HL-60/S4 treated with phorbol 12-myristate 13-acetate at 8.2 ng/mL for 4 days and 3 days (cell line): ENCODE results near the gene TRIM43B.
"Not testable (repeated sequence)": the region's sequence is repeated elsewhere in the genome, so short reads cannot be mapped to it uniquely, and the experiment has no call there.

Source experiments
- in situ Hi-C: fragments of 300-500 bp; cut with MboI; formaldehyde crosslinking; loops from 2 replicates; pipeline ENCODE4 v1.15.0; 2022; ENCODE audit warnings: low sequenced_read_pairs

TRIM43B gene

DNA sequence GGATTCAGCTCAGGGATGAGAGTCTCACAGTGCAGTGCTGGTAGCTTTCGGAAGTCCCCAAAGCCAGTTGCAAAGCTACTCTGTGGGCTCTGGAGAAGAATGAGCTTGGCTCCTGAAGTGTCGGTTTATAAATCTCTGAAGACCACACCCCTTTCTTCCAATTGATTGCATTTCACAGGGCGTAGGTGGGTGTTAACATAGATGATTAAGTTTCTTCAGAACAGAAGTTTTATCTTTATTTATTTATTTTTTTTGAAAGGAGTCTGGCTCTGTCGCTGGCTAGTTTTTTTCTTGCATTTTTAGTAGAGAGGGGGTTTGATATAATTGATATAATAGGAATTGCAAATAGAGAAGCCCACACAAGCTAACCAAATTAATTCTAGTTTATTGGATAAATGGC is at the start of gene TRIM43B:
TRIM43B (minus strand) TSS at position 101 of the 400 bp plus-strand sequence. CDS start 2,040 bp downstream, outside the sequence.
- in situ Hi-C loops, result not testable (repeated sequence)

DNA sequence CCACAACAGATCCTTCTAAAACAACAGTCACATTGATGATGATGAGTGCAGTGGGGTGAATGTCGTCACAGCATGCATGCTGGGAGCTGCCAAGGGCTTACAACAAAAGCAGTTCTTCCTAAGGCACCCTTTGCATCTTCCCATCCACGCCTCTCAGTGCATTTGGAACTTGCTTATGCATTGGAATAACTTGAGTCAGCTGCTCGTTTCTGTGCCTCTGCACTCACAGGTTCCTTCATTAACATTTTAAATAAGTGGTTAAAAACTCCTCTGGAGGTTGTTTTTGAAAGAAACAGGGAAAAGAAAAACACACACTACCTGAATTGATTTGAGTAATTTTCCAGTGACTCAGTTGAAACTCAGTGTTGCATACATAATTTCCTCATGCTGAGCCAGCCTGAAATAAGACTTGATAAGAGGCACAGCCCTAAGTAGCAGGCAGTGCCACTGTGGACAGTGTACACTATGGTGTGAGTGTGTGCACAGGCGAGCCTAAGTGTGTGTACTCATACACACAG is 46.8 kb upstream of the TRIM43B start:
- in situ Hi-C loops, result no loop called here

GRCh38 chr2:95530734-95531133 is 46.2 kb upstream of the TRIM43B start:
- in situ Hi-C loops, result no loop called here

GRCh38 chr2:95526360-95527341 is 42.1 kb upstream of the TRIM43B start:
- in situ Hi-C loops, result no loop called here

- in situ Hi-C loops, result no loop called here
These were observed 40.9 kb upstream of the TRIM43B start for GRCh38 chr2:95525294-95526035.

- in situ Hi-C loops, result no loop called here
These were observed 39.6 kb upstream of the TRIM43B start for GRCh38 chr2:95524195-95524594.

GRCh38 chr2:95514718-95515117 is 30.2 kb upstream of the TRIM43B start:
- in situ Hi-C loops, result no loop called here

GRCh38 chr2:95514226-95514625 is 29.7 kb upstream of the TRIM43B start:
- in situ Hi-C loops, result not testable (repeated sequence)

DNA sequence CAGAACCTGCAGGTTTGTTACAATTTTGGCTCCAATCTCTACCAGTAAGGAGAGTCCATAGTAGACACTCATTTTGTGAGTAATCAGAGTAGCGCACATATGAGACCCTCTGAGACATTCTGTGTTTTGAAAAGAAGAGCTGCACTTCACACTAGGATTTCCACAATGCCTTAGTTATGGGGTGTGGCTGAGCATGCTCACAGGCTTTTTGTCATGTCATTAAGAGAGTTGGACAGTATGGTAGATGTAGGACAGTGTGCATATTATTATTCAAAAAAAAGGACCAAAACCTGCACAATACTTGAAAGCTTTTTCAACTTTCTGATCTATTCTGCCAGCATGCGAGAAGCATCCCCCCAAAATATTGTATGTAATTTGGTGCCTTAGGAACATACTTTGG is 24.9 kb upstream of the TRIM43B start:
- in situ Hi-C loops, result no loop called here

DNA sequence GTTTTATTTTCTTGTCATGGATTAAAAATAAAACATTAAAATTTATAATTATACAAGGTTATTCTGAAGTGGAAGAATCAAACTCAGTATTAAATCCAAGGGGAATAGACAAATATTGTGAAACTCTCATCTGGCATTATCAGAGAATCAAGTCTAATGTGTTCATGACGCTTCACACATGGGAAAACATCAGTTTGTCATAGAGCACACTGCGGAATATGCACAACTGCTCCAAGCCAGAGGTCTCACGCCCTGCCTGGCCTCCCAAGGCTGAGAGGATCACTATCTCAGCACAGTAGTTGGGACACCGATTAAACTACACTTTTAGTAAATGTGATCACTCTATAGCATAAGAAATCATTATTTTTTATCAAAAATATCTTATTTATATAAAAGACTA is 20.7 kb upstream of the TRIM43B start:
- in situ Hi-C loops, result no loop called here

DNA sequence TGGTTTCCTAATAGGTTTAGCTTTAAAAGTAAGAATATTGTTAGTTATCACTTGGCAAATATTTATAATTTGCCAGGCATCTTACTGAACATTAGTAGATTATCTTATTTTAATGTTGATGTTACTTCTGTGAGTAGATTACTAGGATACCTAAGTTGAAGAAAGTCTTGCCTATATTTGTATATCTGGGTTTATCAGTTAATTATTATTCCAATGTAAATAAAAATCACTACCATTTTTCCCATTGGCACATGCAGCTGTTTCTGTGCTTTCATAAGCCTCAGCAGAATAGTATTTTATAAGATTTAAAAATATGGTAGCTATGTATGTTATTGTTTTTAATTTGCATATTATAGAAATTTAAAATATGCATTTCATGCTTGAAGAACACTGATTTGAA is 16.3 kb upstream of the TRIM43B start:
- in situ Hi-C loops, result no loop called here

GRCh38 chr2:95492076-95492475 is 7.5 kb upstream of the TRIM43B start:
- in situ Hi-C loops, result not testable (repeated sequence)

DNA sequence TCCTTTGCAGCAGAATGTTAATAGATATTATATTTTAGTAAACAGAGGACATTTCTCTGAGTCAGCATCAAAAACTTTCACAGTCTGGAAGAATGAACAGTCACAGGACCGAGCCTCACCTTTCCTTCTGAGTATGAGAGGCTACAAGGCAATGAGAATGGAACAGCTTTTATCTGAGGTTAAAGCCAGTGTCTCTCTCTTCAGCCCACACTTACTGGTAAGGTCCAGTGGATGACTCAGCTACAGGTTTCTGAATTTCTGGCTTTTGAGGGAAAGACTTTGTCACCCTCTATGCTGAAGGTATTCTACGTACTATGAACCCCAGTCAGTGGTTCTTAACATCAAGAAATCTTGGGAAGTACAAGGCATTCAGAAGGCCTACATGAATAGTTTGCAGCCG is 9.5 kb downstream of the TRIM43B start:
- in situ Hi-C loops, result not testable (repeated sequence)

GRCh38 chr2:95467984-95468383 is 16.6 kb downstream of the TRIM43B start:
- in situ Hi-C loops, result not testable (repeated sequence)

DNA sequence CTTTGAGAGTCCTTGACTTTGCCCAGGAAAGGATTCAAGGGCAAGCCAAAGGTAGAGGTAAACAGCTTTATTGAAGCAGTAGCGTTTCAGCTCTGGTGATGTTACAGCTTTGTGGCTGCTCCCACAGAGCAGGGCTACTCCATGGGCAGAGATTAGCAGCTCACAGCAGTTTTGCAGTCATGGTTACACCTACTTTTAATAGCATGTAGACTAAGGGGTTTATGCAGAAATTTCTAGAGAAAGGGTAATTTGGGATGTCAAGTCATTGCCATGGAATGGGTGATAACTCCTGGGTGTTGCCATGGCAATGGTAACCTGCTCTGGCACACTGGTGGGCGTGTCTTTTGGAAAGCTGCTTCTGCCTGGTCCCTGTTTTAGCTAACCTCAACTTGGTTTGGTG is 18.0 kb downstream of the TRIM43B start:
- in situ Hi-C loops, result not testable (repeated sequence)

DNA sequence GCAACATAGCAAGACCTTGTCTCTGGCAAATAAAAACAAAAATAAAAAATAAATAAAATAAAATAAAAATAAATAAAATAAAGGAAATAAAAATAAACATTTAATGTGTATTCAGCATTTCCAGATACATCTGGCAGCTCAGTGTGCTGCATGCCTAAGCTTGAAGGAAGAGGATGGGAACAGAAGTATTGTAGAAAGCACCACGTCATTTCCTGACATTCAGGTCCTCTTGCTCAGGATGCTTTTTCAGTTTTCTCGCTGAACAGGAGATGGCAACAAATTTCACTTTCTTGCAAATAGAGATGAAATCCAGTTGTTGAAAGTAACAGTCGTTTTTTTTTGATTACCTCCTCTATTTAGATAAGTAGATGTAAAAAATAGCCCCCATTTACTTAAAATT is 21.3 kb downstream of the TRIM43B start:
- in situ Hi-C loops, result not testable (repeated sequence)

GRCh38 chr2:95445317-95445716 is 39.2 kb downstream of the TRIM43B start:
- in situ Hi-C loops, result not testable (repeated sequence)

DNA sequence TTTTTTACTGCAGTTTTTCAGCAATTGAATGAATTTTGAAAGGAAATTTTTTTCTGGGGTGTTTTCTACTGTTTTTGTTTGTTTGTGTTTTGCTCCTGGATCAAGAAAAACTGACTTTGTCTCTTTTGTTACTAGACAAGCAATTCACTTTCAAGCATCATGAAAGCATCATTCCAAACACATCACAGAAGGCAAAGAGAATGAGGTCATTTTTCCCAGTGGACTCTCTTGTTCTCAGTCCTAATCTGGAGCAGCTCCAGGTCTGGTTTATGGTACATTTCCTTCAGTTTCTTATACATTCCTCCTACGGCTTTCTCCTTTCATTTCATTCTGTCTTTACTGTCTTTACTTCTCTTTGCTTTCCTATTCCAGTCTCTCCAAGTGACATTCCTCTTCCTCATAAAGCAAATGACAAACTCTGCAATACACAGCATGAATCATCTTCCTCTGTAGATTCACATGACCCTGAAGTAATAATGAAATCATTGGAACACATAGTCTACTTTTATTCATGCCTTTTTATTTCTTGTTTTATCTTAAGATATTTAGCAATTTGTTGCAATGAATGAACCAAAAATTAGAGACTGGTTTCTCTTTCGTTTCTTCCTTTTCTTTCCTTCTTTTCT is 42.0 kb downstream of the TRIM43B start:
- in situ Hi-C loops, result not testable (repeated sequence)

DNA sequence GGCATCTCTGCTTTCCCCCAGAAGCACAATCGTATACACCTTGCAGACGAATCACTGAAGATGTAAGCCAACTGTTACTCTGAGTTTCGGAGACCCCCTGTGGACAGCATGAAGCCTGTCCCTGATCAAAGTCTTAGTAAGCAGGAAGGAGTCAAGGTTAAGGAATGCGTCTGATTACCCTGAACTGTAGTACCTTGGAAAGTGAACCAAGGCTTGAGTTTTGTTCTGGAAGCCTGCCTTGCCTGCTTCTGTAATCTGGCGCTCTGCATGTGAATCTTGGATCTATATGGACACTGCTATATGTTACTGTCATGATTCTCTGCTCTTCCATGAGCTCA is 48.7 kb downstream of the TRIM43B start:
- in situ Hi-C loops, result not testable (repeated sequence)

- in situ Hi-C loops, result not testable (repeated sequence)
These were observed 49.2 kb downstream of the TRIM43B start for GRCh38 chr2:95435162-95435871.
